RKO (cell line): ENCODE results near the gene NUBP2.
A peak's percentile ranks its signal among the peaks of the same experiment; 100 is the strongest.

Experiments used
- DNase-seq: peaks from one replicate; pipeline ENCODE4 v3.0.0-alpha.2; 2016; ENCODE audit warnings: low spot score

Gene NUBP2, protein sequence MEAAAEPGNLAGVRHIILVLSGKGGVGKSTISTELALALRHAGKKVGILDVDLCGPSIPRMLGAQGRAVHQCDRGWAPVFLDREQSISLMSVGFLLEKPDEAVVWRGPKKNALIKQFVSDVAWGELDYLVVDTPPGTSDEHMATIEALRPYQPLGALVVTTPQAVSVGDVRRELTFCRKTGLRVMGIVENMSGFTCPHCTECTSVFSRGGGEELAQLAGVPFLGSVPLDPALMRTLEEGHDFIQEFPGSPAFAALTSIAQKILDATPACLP

DNA sequence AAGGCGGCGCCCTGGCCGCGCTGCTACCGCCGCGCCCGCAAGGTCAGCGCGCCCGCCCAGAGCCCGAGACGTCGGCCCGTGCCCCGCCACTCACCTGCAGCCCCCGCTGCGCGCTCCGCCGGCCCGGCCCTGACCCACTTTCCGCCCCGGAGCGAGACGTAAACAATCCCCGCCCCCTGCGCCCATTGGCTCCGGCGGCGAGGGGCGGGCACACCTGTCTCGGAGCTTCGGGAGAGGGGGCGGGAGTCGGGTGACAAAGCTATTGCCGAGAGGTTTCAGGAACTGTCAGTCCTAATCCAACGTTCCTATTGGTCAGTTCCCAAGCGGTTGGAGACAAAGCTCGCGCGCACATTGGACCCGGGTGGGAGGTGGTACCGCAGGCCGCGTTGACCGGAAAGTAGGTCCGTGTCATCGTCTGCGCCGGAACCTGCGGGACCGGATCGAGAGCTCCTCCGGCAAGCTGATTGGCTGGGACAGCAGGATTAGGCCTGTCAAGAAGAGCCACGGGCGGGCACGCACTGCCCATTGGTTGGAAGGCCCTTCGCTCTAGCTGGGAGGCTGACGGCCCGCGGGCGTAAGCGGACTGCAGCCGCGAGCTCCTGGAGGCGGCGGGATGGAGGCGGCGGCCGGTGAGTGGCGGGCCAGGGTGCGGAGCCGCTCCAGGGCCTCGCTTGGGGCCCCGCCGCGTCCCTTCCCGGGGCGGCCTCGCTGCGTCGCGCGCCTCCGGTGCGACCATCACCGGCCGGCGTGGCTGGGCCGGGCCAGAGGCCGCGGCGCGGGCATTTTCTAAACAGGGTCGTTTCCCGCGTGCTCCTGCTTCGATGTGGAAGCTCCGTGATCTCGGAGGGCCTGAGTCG lies at the start of gene NUBP2, which contains the start of gene SPSB3:
NUBP2 (plus strand) TSS at position 553 of the 857 bp plus-strand sequence; CDS start at position 614, 61 bp downstream.
SPSB3 (minus strand) TSS at position 164 of the 857 bp plus-strand sequence. CDS start 1,088 bp downstream, outside the sequence.
- peak; percentile 100 for DNase-seq

DNA sequence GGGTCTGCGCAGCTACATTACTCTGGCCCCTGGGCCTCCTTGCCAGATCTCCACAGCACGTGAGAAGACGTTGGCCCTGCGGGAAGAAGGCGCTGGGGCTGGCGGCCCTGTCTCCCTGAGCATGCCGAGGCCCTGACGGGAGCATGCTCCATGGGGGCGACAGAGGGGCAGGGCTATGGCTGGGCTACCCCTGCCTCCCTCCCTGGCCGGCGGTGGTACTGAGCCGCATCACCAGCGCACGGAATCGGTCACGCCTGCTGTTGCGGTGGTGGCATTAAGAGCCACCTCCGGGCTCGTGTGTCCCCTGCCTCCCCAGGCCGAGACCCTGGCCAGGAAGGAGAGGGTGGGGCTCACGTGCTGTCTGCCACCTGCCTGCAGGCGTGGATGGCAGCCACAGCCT lies 48.6 kb upstream of the NUBP2 start:
- DNase-seq = no peak

DNA sequence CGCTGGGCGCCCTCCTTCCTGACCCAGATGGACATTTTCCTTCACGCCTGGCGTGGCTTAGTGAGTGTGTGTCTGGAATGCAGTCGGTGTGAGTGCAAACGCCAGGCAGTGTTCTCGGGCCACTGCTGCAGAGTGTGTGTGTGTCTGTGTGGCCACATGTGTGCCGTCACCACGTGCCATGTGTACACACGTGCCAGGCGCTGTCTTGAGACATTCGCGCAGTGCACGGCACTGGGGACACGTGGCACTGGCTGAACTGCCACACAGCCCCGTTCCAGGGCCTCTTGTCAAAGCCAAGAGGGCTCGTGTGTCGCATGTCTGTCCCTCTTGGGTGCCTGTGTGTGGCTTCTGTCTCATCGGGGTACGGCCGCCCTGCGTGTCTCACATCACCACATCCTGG lies 47.9 kb upstream of the NUBP2 start:
- no peak for DNase-seq

DNA sequence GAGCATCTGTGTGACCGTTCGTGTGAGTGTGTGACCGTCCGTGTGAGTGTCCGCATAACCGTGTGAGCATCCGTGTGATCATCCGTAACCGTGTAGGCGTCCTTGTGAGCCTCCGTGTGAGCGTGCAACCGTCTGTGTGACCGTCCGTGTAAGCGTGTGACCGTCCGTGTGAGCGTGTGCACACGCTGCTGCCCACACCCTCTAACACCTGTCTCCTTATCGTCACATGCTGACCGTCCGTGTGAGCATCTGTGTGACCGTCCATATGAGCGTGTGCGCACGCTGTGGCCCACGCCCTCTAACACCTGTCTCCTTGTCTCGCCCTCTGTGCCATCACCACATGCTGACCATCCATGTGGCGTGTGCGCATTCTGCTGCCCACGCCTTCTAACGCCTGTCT lies 42.5 kb upstream of the NUBP2 start:
- DNase-seq = no peak

DNA sequence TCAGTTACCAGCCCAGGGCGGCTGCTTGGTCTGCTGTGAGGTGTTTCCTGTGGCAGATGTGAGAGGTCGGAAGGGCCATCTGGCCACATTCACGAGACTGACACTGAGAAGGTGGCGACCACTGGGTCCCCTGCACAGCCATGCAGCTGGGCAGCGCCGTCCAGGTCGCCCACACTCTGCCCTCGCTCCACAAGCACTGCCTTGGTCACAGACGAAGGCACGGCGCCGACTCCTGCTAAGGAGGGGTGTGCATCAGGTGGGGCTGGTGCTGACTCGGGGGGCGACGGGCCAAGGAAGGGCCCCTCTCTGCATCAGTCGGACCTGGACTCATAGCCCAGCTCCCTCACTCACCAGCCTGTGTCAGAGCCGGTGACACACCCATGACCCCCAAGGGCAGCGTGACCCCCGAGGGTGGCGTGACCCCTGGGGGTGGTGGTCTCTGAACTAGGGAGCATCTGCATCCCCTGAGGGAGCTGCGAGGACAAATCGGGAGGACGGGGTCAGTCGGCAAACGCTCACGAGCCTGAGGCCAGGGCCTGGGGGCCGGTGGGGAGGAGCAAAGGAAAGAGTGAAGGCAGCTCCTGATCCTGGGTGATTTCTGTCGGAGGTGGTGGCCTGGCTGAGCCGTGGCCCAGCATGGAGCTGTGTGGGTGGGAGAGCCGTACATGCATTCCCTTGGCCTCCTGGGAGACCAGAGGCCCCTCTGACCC lies 41.8 kb upstream of the NUBP2 start:
- no peak for DNase-seq

DNA sequence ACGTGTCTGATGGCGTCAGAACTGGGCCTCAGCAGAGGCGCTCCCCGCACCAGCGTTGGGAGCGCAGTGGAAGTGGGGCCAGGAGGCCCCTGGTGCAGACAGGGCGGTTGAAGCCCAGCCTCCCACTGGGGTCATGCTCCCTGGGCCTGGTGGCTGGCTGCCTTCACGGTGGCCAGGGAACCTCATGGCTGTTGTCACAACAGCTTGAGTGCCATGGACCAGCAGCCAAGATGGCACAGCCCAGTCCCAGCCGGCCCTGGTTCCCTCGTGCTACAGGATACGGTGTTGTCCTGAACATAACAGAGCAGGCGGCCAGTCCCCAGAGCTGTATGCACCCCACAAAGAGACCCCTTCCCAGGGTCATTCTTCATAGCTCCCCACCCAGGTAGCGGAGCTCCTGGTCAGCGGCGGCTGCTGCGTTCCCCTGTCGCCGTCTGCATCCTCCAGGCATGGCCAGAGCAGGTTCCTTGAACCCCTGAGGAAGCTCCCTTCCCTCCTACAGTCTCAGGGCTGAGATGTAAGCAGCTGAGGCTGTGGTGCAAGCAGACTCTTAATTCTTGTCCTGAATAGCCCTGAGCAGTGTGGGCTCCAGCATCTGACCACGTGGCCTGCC lies 41.1 kb upstream of the NUBP2 start:
- no peak for DNase-seq

DNA sequence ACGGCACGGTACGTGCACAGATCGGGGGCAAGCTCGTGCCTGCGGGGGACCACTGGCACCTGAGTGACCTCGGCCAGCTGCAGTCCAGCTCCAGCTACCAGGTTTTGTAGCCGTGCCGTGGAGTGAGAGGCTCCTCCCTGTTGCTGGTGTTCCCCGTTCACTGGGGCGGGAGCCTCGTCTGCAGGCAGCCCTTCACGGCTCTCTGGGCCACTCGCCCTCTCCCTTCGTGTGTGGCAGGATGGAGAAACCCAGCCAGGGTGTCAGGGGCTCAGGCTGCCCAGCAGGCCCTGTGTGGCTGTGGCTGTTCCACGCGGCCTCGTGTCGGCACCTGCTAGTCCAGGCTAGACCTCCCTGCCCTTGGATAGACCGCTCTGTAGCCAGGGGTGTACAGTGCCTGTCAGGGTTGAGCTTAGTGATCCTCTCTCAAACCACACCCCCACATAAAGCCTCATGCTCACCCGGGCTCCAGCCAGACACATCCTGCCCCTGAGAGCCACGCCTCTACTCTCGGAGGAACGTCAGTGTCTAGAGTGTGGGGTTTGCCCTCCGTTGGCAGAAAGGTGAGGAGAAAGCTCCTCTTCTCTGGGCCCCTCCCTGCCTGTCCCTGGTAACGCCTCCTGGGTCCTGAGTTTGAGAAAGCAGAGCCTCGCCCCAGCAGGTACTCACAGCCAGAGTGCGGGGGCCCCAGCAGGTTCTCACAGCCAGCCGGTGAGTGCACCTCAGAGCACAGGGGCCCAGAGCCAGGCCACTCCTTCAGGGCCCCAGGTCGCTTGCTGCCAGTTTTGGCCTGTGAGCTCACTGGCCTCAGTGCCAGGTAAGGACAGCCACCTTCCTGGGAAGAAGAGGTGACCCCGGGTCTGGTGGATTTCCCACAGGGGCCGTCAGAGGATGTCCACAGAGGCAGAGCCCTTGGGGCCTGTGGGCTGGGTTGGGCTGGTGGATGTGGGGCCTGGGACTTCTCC lies 39.1 kb upstream of the NUBP2 start:
- DNase-seq = no peak

DNA sequence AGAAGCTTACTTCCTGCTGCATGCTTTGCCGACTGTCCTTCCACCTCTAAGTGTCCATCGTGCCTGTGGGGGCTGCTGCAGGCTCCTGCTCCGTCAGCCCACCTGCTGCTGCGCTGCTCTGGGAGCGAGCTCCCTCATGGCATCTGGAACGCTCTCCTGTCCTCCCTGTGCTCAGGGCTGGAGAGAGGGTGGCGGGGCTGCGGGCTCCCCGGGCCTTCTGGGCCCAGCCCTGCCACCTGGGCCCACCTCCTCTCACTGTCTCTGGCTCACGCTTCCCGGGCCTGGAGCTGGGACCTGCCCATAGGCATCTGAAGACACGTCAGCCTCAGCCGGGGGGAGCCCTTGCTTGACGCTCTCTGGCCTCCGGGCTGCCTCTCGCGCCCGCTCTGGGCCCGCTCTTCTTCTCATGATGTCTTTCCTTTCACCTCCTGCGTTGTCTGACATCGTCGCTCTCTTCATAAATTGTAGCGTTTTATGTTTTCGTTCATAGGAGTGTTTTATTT lies 38.4 kb upstream of the NUBP2 start:
- no peak for DNase-seq

DNA sequence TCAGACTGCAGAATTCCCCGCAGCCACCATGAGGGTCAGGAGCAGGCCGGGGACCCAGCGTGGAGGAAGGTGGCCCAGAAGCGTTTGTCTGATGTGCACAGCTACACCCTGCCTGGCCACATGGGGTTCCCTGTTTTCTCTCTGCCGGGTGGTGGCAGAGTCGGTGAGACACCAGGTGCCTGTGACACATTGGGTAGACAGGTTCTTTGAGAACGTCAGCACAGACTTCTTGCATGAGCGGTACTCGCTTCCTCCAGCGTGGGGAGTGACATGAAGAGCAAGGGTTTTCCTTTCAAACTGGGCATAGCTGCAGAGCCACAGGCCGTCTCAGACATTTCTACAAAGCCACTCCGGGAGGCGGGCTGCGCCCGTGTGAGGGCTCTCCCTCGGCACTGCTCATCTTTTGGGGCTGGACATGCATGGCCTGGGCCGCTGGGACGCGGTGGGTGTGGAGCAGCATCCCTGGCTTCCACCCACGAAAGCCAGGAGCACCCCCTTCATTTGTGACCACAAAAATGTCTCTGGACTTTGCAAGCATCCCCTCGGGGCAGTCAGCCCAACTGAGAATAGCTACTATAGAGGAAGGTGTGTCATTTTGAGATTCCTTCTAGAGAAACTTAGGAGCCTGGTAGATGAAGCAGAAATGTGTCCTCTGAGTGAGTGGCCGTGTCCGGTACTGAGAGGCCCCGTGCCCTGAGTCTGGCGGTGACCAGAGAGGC lies 37.4 kb upstream of the NUBP2 start:
- no peak for DNase-seq

DNA sequence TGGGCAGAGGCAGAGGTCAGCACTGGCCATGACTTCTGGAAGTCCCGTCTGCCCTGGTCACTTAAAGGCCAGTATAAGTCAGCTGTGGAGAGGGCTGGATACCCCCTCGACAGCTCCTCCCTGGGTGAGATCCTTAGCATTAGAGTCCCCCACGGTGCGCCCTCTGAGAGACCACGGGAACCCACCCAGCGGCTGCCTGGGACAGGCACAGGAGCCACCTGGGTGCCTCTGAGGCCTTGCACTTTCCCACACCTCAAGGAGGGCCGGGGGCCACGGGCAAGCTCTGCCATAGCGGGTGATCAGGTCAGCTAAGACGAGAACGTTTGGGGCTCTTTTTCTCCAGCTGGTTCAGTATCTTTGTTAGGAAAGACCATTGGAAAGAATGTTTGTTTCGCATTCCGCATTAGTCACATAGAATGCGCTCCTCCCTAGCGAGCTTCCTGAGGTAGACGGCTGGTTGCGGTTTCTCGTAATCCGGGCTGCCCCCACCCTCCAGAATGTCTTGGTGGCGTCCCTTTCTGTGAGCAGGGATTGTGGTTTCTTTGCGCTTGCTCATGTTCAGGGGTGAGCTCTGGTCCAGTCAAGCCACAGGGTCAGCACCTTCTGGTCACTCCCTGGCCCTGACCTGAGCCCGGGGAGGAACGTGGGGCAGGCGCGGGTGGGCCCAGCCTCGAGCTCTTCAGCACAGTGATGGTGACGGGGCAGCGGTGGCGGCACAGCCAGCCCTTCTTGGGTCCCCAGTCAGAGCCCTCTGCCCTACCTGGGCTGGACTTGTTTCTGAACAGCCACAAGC lies 36.7 kb upstream of the NUBP2 start:
- DNase-seq = no peak

DNA sequence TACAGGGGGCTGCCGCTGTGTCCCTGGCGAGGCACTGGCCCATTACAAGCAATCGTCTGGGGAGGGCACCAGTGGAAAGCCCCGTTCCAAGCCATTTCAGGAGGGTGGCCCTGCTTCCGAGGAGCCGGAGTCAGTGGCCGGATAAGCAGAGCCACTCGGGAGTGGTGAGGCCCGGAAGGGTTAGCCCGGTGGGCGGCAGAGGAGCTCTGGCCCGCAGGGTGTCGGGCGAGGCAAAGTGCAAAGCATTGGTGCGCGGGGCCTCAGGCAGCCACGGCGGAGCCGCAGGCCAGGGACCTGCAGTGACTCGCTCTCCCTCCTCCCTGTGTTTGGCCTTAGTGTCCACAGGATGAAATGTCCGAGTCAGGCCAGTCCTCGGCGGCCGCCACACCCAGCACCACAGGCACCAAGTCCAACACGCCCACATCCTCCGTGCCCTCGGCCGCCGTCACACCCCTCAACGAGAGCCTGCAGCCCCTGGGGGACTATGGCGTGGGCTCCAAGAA lies 36.0 kb upstream of the NUBP2 start:
- no peak for DNase-seq

DNA sequence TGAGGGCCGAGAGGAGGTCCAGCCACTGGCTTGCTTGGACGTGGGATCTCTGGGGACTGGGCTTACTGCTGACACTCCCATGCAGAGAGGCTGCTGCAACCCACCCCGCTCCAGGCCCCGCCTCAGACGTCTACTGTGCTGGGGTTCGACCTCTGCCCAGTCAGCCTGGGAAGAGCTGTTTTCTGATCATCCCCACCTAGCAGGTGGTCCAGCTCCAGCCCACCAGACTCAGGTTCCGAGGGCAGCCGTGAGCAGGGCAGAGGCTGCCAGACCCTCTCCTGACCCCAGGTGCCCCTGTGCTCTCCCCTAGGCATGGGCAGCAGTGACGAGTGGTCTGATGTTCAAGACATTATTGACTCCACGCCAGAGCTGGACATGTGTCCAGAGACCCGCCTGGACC lies 34.8 kb upstream of the NUBP2 start:
- no peak for DNase-seq

DNA sequence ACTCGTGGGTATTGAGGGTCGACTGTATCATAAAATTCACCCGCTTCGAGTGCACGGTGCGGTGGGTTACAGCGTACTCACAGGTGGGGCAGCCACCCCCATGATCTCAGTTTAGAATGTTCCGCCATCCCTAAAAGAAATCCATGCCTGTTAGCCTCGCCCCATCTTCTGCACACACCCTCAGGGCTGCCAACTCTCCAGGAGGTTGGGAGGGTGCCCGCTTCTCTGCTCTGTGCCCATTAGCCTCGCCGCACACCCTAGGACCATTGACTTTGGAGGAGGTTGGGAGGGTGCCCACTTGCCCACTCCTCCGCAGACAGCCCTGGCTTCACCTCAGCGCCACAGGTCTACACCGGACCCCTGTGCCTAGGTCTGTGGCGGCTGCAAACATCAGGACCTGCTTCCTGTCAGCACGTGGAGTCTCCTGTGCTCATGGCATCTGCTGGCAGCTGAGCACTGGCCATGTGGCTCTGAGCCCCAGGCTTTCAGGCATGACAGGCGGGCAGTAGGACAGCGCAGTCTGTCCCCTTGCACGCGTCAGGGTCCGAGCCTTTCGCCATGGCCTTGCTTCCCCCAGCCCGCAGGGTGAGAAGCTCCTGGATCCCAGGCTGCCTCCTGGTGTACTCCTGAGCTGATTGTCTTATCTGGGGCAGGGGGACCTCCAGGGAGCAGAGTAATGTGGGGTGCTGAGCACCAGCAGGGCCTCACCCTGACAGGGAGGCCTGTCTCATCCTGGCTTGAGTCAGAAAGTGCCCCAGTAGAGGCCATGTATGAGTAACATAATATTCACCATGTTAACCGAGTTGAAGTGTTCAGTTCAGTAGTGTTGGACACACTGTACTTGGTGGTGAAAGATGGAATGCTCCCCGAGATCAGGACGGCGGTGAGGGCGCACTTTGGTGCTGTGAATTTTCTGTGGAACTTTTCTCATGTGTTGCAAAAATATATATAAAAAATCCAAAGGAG lies 33.3 kb upstream of the NUBP2 start:
- peak; percentile 44 for DNase-seq

DNA sequence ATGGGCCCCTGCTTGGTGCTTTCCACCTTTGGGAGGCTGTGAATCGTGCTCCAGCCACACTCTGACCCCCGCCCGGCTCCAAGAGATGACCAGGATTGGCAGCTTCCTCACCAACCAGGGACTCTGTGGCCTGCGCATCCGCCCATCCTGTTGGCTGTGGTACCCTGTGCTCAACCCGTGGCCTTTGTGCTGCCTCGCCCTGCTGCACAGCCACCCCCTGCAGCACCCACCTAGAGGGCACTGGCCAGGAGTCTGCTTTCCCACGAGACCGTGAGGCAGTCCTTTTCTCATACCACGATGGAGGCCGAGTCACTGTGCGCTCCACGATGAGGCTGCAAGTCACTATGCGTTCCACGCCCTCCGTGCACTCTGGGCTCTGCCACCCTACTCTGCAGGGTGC lies 30.8 kb upstream of the NUBP2 start:
- no peak for DNase-seq

DNA sequence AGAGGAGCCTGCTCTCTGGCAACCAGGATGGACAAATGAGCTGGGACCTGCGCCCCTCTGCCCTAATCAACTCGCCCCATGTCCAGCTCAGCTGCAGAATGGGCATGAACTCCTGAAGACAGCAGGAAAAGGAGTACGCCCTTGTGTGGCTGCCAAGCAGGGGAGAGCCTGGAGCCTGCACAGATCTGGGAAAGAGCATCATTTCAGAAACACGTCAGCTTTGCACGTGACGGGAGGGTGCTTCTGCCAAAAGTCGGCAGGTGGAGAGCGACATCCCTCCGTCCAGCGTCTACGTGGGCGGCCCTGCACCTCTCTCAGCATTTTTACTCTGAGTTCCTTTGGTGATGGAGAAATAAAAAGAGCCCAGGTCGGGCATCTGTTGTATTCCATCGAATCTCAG lies 29.9 kb upstream of the NUBP2 start:
- no peak for DNase-seq

DNA sequence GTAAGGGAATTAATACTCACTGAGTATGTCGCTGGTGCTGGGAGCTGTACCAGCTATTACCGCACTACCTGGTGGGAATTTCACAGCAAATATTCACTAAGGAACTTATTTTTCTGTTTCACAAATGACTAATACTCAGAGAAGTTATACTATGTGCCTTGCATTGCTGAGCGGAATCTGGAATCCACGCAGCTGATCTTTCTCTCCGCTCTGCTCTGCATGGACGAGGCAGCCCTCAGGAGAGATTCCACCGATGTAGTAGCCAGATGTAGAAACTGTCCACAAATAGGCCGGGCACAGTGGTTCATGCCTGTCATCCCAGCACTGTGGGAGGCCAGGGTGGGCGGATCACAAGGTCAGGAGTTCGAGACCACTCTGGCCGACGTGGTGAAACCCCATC lies 28.6 kb upstream of the NUBP2 start:
- DNase-seq = no peak

DNA sequence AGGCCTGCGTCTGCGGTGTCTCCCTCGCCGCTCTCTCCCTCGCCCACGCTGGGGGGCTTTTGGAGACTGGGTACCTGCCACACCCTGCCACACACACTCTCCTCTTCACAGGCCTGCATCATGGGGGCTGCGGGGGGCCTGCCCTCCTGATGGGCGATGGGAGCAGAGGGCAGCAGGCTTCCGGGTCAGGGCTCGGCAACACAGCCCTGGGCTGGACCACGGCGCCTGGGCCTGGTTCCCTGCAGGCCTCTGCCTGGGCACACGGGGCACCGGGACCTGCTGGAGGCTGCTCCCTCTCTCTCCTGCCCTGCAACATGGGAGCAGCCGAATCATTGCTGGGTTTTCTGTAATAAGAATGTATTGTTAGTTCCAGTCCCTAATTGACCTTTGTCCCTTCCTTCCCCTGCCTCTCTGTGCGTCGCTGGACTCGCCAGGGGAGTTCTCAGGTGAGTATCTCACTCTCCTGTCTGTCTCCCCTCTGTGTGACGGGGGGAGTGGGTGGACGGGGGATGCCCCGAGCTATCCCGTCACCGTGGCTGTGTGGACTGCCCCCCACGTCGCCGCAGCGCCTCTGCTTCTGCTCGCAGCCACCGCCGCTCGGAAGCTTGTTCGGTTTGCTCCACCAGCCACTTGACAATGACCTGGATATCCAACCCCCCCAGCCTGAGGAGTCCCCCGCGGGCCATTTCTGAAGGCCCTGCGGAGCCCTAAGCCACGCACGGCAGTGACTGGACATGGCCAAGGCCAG lies 24.9 kb upstream of the NUBP2 start:
- DNase-seq = no peak
